NOMO-1 treated with dmso at 0.1 percent for 144 hours (cell line): ENCODE data around the gene FHL2.

ENCODE experiments used
- DNase-seq: peaks from one replicate; lab custom pipeline; 2025; ENCODE audit not compliant: unreplicated experiment; lab: John Stamatoyannopoulos, UW

Gene FHL2

GRCh38 chr2:105320651-105321215 lies 78.1 kb downstream of the FHL2 start:
- no peak for DNase-seq

- DNase-seq, result no peak
Measured at GRCh38 chr2:105317937-105318336, 80.9 kb downstream of the FHL2 start.

DNA sequence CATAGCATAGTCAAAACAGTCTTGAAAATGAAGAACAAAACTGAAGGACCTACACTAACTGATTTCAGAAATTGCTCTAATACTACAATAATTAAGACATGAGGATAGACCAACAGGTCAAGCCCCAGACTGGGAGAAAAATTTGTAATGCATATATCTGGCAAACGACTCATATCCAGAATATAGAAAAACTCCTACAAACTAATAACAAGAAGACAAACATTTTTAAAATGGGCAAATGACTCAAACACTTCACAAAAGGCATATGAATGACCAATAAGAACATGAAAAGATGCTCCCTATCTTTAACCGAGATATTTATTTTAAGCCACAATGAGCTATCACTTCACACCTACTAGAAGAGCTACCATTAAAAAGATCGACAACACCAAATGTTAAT lies 83.5 kb downstream of the FHL2 start:
- DNase-seq, result no peak

- DNase-seq, result peak; percentile 5
Measured at GRCh38 chr2:105313877-105314276, 85.0 kb downstream of the FHL2 start.
